ENCODE results near the gene GDF15.

DNA sequence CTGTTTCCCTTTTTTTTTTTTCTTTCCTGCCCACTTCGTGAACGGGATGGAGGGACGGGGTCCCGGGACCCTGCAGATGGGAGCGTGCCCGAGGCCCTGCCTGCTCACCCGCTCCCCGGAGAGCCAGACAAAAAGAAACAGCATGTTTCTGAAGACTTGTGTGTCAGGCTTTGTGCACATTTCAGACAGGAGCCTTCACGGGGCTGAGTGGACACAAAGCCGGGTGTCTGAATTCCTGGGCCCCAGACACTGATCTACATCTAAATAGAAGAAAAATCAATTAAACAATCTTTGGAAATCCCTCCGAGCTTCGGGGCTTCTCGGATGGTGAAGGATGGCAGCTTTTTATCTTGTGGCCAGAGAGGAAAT lies 41.4 kb upstream of the GDF15 start:
- TF ChIP-seq, protein P1, sequence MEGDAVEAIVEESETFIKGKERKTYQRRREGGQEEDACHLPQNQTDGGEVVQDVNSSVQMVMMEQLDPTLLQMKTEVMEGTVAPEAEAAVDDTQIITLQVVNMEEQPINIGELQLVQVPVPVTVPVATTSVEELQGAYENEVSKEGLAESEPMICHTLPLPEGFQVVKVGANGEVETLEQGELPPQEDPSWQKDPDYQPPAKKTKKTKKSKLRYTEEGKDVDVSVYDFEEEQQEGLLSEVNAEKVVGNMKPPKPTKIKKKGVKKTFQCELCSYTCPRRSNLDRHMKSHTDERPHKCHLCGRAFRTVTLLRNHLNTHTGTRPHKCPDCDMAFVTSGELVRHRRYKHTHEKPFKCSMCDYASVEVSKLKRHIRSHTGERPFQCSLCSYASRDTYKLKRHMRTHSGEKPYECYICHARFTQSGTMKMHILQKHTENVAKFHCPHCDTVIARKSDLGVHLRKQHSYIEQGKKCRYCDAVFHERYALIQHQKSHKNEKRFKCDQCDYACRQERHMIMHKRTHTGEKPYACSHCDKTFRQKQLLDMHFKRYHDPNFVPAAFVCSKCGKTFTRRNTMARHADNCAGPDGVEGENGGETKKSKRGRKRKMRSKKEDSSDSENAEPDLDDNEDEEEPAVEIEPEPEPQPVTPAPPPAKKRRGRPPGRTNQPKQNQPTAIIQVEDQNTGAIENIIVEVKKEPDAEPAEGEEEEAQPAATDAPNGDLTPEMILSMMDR (optimal IDR thresholded peaks at IDR 0.05 in 1 of 3, IDR thresholded peaks at IDR 0.05 in 1 of 3, conservative IDR thresholded peaks at IDR 0.05 in 1 of 3; ENCODE audit: extremely low read depth in 1 of 3, insufficient read depth in 2 of 3, low read length in 3 of 3): no peak
- TF ChIP-seq EZH2 (IDR thresholded peaks at IDR 0.05; ENCODE audit: low read length): no peak

Data from keratinocyte (primary cell).